Endothelial cell of umbilical vein (primary cell): Measurements from ENCODE around the gene CDKN1A. TPM values are rescaled to one million over a fixed set of nuclear protein-coding genes. Genes with fewer than 3 reads are reported as not detected.

Experiments
- BruUV-seq: library from RNA; stranded (reverse); fragments of 400-500 nt; replicated peaks from 2 replicates; lab custom pipeline; 2021; lab: Mats Ljungman, UMichigan
- CTCF ChIA-PET: fragments of 300-600, 350-600 bp; sonication (Branson Sonifier 250); formaldehyde crosslinking; loops from one replicate; lab custom pipeline; 2021; ENCODE audit warnings: antibody characterized with exemption, inconsistent platforms; lab: Charles Lee
- POLR2A ChIA-PET: fragments of 300-600, 350-600 bp; sonication (Branson Sonifier 250); formaldehyde crosslinking; loops from one replicate; lab custom pipeline; 2021; ENCODE audit warnings: antibody characterized with exemption, inconsistent platforms; lab: Charles Lee
- DNase-seq: peaks from one replicate; pipeline ENCODE4 v3.0.0-alpha.2; 2011; ENCODE audit warnings: low read depth, low spot score
- FAIRE-seq: peaks from 2 replicates; lab custom pipeline; 2011; peaks lifted over from hg19 to GRCh38; lab: Jason Lieb, UNC
- H2AFZ ChIP-seq: 2 replicates; pipeline ENCODE4 v1.6.0; 2012; ENCODE audit warnings: low read depth, low read length, control low read depth, inconsistent platforms
- H3K27ac ChIP-seq: 2 replicates; pipeline ENCODE4 v1.5.1; 2011; ENCODE audit warnings: low read depth, mild to moderate bottlenecking, control low read depth, low read length, moderate library complexity; ENCODE audit not compliant: insufficient read depth
- H3K27me3 ChIP-seq, 2 experiments: 2 replicates each; pipeline versions ENCODE4 v1.6.0 to v1.6.1; 2011; ENCODE audit warnings: low read length in 2 of 2, mixed read lengths in 1 of 2; ENCODE audit not compliant: control insufficient read depth in 2 of 2, insufficient read depth in 2 of 2
- H3K36me3 ChIP-seq, 2 experiments: 2 replicates in 1 of 2; 3 replicates in 1 of 2; pipeline ENCODE4 v1.5.1; 2011; ENCODE audit warnings: low read length in 2 of 2, mild to moderate bottlenecking in 1 of 2, moderate library complexity in 1 of 2; ENCODE audit not compliant: control insufficient read depth in 2 of 2, insufficient read depth in 2 of 2; ENCODE audit errors: extremely low read depth in 1 of 2
- H3K4me1 ChIP-seq: 3 replicates; pipeline ENCODE4 v1.5.1; 2011; ENCODE audit warnings: mild to moderate bottlenecking, low read length; ENCODE audit not compliant: control insufficient read depth, insufficient read depth; ENCODE audit errors: extremely low read depth
- H3K4me2 ChIP-seq: 2 replicates; pipeline ENCODE4 v1.6.1; 2011; ENCODE audit warnings: low read length, control low read depth, mixed read lengths; ENCODE audit not compliant: insufficient read depth
- H3K4me3 ChIP-seq, 3 experiments: fragments of 200-600 bp in 1 of 3; sonication (generic), shearing (Covaris generic) in 1 of 3; replicated peaks in 1 of 3; 2 replicates each; pipeline ENCODE4 v1.5.1; 2011 to 2016; ENCODE audit warnings: control low read depth in 3 of 3, low read length in 3 of 3, mild to moderate bottlenecking in 2 of 3, inconsistent platforms in 1 of 3, low read depth in 1 of 3, moderate library complexity in 1 of 3; ENCODE audit not compliant: insufficient read depth in 1 of 3
- H3K79me2 ChIP-seq: 2 replicates; pipeline ENCODE4 v1.6.0; 2012; ENCODE audit warnings: low read length, inconsistent platforms; ENCODE audit not compliant: control insufficient read depth, insufficient read depth
- H3K9ac ChIP-seq: replicated peaks from 2 replicates; pipeline ENCODE3; 2011; ENCODE audit warnings: low read length, control low read depth; ENCODE audit not compliant: insufficient read depth; ENCODE audit errors: extremely low read depth
- H3K9me1 ChIP-seq: replicated peaks from 3 replicates; pipeline ENCODE4 v1.6.0; 2011; ENCODE audit warnings: mild to moderate bottlenecking, low read length; ENCODE audit not compliant: control insufficient read depth, insufficient read depth; ENCODE audit errors: extremely low read depth
- H3K9me3 ChIP-seq: replicated peaks from 2 replicates; pipeline ENCODE4 v1.5.1; 2012; ENCODE audit warnings: low read length, inconsistent platforms; ENCODE audit not compliant: control insufficient read depth, insufficient read depth
- H4K20me1 ChIP-seq: replicated peaks from 2 replicates; pipeline ENCODE3; 2011; ENCODE audit warnings: mild to moderate bottlenecking, low read length; ENCODE audit not compliant: control insufficient read depth, insufficient read depth; ENCODE audit errors: extremely low read depth
- CTCF ChIP-seq, 2 donors: IDR thresholded peaks; 1 replicate in 1 of 2; 2 replicates in 1 of 2; pipeline ENCODE4 v1.5.1; 2011; ENCODE audit warnings: low read length in 2 of 2, mild to moderate bottlenecking in 2 of 2, moderate library complexity in 2 of 2, control low read depth in 1 of 2, inconsistent platforms in 1 of 2, low read depth in 1 of 2; ENCODE audit not compliant: insufficient read depth in 1 of 2; ENCODE audit errors: extremely low read depth in 1 of 2
- EZH2 ChIP-seq: IDR thresholded peaks from 2 replicates; pipeline ENCODE4 v1.6.1; 2012; ENCODE audit warnings: borderline replicate concordance, low read depth, mild to moderate bottlenecking, moderate library complexity, low read length, inconsistent platforms; ENCODE audit not compliant: severe bottlenecking
- FOS ChIP-seq: IDR thresholded peaks from 2 replicates; pipeline ENCODE4 v1.6.1; 2011; ENCODE audit warnings: mild to moderate bottlenecking, low read length, moderate library complexity, borderline replicate concordance; ENCODE audit not compliant: insufficient read depth
- GATA2 ChIP-seq: IDR thresholded peaks from 2 replicates; pipeline ENCODE4 v1.7.0; 2011; ENCODE audit warnings: low read depth, mild to moderate bottlenecking, moderate library complexity, mixed read lengths, low read length; ENCODE audit not compliant: insufficient read length, insufficient read depth
- JUN ChIP-seq: IDR thresholded peaks from 2 replicates; pipeline ENCODE4 v1.6.1; 2011; ENCODE audit warnings: borderline replicate concordance, low read depth; ENCODE audit not compliant: insufficient read length, insufficient read depth
- MAX ChIP-seq: IDR thresholded peaks from 2 replicates; pipeline ENCODE4 v1.6.1; 2011; ENCODE audit not compliant: insufficient read depth, insufficient read length
- MYC ChIP-seq: IDR thresholded peaks from one replicate; pipeline ENCODE4 v1.6.1; 2011; ENCODE audit warnings: mild to moderate bottlenecking, low read depth, low read length
- POLR2A ChIP-seq: IDR thresholded peaks from 2 replicates; pipeline ENCODE4 v1.6.1; 2012; ENCODE audit warnings: low read depth, mild to moderate bottlenecking, control low read depth, low read length
- POLR2AphosphoS5 ChIP-seq: IDR thresholded peaks from 2 replicates; pipeline ENCODE4 v1.6.1; 2012; ENCODE audit warnings: low read depth, mild to moderate bottlenecking, control low read depth, low read length, moderate library complexity; ENCODE audit not compliant: insufficient read depth
- dilution Hi-C: fragments of 300-500 bp; cut with MboI; formaldehyde crosslinking; loops from one replicate; pipeline ENCODE4 v1.15.0; 2019; ENCODE audit warnings: low sequenced_read_pairs; ENCODE audit not compliant: extremely low pct_ligation_motif_present
- intact Hi-C: fragments of 100-400 bp; cut with micrococcal nuclease; formaldehyde crosslinking; loops from one replicate; pipeline ENCODE4 v1.10.0; 2022
- polyA plus RNA-seq, 4 experiments: library from polyadenylated mRNA; depleted of rRNA in 3 of 4; stranded (reverse) in 3 of 4; unstranded in 1 of 4; fragments of >200 nt; gene quantifications; 2 replicates each; pipeline versions ENCODE4 v1.2.1 to v1.2.3, GENCODE V29; 2011 to 2012; ENCODE audit warnings: missing spikeins in 1 of 4
- total RNA-seq: library from RNA; stranded (reverse); gene quantifications from 2 replicates; pipeline ENCODE4 v1.2.3, GENCODE V29; 2021

Gene CDKN1A
- total and polyA plus RNA-seq, 2 donors (not counting 3 experiments of a cell fraction or from before 2014, with no cell fraction given), result 170 to 238 TPM

DNA sequence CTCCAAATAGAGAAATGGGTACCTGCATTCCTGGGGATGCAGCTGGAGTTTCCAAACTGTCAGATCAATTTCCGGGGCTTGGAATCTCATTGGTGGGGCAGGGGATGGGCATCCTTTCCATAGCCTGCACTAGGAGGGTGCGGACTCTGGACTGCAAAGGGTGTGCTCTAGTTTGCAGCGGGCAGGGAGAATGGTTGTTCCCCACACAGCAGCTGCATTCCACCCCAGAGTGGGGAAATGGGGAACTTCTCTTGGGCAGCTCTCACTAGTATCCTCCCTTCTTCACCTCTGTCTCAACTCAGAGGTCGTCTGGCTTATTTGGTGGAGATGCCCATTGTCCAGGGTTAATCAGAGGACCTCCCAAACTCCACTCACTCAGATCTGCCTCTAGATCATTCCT lies 34.5 kb upstream of the CDKN1A start:
- H3K27ac ChIP-seq, result no peak overlapping the region
- DNase-seq (no peak), FAIRE-seq (no peak)
- ChIA-PET POLR2A (no interaction called here), CTCF (interaction anchor here (0.9 to 4.4 kb wide), 4 partner anchors 10 to 209 kb away, joined by 3 to 22 read pairs (median 4); no protein-coding TSS in a partner anchor)
- dilution Hi-C loops, result no loop called here
- H3K79me2 ChIP-seq, result no peaks in the 10 kb centered on the region
- H2AFZ ChIP-seq, result no peak overlapping the region
- no peak overlapping the region for H3K4me2 ChIP-seq
- H3K4me3 ChIP-seq, result no peak overlapping the region
- H4K20me1 ChIP-seq, result no peaks in the 10 kb centered on the region
- intact Hi-C loops, result no loop called here
- TF ChIP-seq POLR2AphosphoS5, result no peak
- TF ChIP-seq MYC, result no peak
- no peak for TF ChIP-seq EZH2
- no peak for TF ChIP-seq CTCF (IDR thresholded peaks at IDR 0.05; ENCODE audit: extremely low read depth in 1 of 2, insufficient read depth in 1 of 2, low read depth in 1 of 2, low read length in 2 of 2)
- no peak for TF ChIP-seq FOS
- no peak for TF ChIP-seq GATA2
- no peak for TF ChIP-seq POLR2A
- TF ChIP-seq MAX, result no peak
- TF ChIP-seq JUN, result no peak
- H3K9me3 ChIP-seq, result no peaks in the 10 kb centered on the region
- no peak overlapping the region for H3K9ac ChIP-seq
- H3K4me1 ChIP-seq, result peaks cover 3% of the 10 kb centered on the region
- BruUV-seq, result no TSS peak
- no peaks in the 10 kb centered on the region for H3K27me3 ChIP-seq
- no peaks in the 10 kb centered on the region for H3K36me3 ChIP-seq
- no peaks in the 10 kb centered on the region for H3K9me1 ChIP-seq
